ENCODE measurements around the gene PITX2.

The PITX2 gene

GRCh38 chr4:110634350-110635162 is 11.7 kb upstream of the PITX2 start:
- Histone ChIP-seq H3K4me2 (ENCODE audit: low read depth, low read length) (no peak overlapping the region), H3K79me2 (ENCODE audit: low read length) (no peaks in the 10 kb centered on the region), H3K9ac (ENCODE audit: low read length) (no peak overlapping the region), H3K27me3 (replicated peaks; ENCODE audit: insufficient read depth, low read length) (no peaks in the 10 kb centered on the region), H4K20me1 (ENCODE audit: insufficient read depth, low read length) (no peaks in the 10 kb centered on the region), H3K9me2 (replicated peaks; ENCODE audit: insufficient read depth, low read length) (no peaks in the 10 kb centered on the region), H3K36me3 (replicated peaks; ENCODE audit: insufficient read depth, low read length) (no peaks in the 10 kb centered on the region), H3K4me1 (ENCODE audit: low read length) (no peaks in the 10 kb centered on the region), H3K9me3 (replicated peaks; ENCODE audit: insufficient read depth, low read length) (no peaks in the 10 kb centered on the region), H3K4me3 (ENCODE audit: low read length) (no peak overlapping the region), H3F3A (ENCODE audit: insufficient read depth, low read length) (no peaks in the 10 kb centered on the region), H2AFZ (ENCODE audit: low read length) (no peak overlapping the region), H3K27ac (ENCODE audit: low read length) (no peak overlapping the region)
- no peak for DNase-seq
- no peak for TF ChIP-seq EZH2phosphoT487 (IDR thresholded peaks at IDR 0.05; ENCODE audit: low read length)
- TF ChIP-seq, protein P1, sequence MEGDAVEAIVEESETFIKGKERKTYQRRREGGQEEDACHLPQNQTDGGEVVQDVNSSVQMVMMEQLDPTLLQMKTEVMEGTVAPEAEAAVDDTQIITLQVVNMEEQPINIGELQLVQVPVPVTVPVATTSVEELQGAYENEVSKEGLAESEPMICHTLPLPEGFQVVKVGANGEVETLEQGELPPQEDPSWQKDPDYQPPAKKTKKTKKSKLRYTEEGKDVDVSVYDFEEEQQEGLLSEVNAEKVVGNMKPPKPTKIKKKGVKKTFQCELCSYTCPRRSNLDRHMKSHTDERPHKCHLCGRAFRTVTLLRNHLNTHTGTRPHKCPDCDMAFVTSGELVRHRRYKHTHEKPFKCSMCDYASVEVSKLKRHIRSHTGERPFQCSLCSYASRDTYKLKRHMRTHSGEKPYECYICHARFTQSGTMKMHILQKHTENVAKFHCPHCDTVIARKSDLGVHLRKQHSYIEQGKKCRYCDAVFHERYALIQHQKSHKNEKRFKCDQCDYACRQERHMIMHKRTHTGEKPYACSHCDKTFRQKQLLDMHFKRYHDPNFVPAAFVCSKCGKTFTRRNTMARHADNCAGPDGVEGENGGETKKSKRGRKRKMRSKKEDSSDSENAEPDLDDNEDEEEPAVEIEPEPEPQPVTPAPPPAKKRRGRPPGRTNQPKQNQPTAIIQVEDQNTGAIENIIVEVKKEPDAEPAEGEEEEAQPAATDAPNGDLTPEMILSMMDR (IDR thresholded peaks at IDR 0.05; ENCODE audit: low read length), result no peak

DNA sequence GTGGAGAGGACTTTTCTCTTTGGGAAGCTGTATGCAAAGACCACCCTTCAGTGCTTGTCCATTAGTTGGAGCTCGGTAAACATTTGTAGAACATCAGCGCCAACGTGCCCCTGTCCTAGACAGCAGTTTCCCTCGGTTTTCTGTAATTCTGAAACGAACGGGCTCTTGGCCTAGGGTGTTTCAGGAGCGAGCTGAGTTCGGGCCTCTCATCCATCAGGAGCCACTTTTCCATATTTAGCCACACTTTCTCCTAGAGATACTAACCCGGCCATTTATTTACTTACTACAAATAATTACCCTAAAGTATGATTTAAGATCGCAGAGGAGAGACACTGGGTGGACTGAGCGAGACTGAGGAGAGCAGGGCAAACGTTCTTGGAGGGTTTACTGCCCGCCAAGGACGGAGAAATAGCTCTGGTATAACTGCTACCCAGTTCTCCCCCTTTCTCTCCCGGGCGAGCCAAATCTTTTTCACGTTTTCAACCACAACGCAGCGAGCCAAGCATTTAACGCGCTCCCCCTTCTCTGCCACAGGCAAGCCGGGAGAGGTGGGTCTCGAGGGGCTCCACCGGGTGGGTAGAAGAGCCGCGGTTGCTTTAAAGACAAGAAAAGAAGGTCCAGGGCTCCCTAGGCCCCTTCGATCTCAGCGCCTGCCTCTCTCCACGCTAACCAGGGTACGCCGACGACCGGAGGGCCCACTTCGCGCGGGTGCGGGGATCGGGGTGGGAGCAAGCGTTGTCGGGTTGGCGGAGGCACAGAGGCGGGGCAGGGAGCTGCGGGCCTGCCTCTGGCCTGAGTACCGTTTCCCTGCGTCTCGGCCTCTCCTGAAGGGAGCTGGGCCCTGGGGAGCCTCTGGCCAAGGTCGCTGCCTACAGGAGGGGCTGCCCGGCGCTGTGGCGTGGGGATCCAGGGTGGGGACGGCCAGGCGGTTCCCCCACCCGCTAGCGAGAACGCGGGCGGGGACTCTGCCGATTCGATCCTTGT is 10.8 kb upstream of the PITX2 start:
- no peak overlapping the region for H3K9ac ChIP-seq (ENCODE audit: low read length)
- no peaks in the 10 kb centered on the region for H4K20me1 ChIP-seq (ENCODE audit: insufficient read depth, low read length)
- no peaks in the 10 kb centered on the region for H3K9me3 ChIP-seq (replicated peaks; ENCODE audit: insufficient read depth, low read length)
- no peaks in the 10 kb centered on the region for H3K36me3 ChIP-seq (replicated peaks; ENCODE audit: insufficient read depth, low read length)
- H3F3A ChIP-seq (ENCODE audit: insufficient read depth, low read length), result no peaks in the 10 kb centered on the region
- H3K4me3 ChIP-seq (ENCODE audit: low read length), result no peak overlapping the region
- no peak overlapping the region for H2AFZ ChIP-seq (ENCODE audit: low read length)
- H3K79me2 ChIP-seq (ENCODE audit: low read length), result no peaks in the 10 kb centered on the region
- no peak for DNase-seq
- no peak overlapping the region for H3K4me2 ChIP-seq (ENCODE audit: low read depth, low read length)
- H3K27ac ChIP-seq (ENCODE audit: low read length), result no peak overlapping the region
- no peaks in the 10 kb centered on the region for H3K27me3 ChIP-seq (replicated peaks; ENCODE audit: insufficient read depth, low read length)
- H3K4me1 ChIP-seq (ENCODE audit: low read length), result no peaks in the 10 kb centered on the region
- no peaks in the 10 kb centered on the region for H3K9me2 ChIP-seq (replicated peaks; ENCODE audit: insufficient read depth, low read length)
- TF ChIP-seq, protein P1 (IDR thresholded peaks at IDR 0.05; ENCODE audit: low read length), result no peak
- TF ChIP-seq EZH2 (optimal IDR thresholded peaks at IDR 0.05; ENCODE audit: low read depth, low read length) (no peak), EZH2phosphoT487 (IDR thresholded peaks at IDR 0.05; ENCODE audit: low read length) (no peak)

- no peaks in the 10 kb centered on the region for H3K4me1 ChIP-seq (ENCODE audit: low read length)
- H3K9ac ChIP-seq (ENCODE audit: low read length), result no peak overlapping the region
- H2AFZ ChIP-seq (ENCODE audit: low read length), result no peak overlapping the region
- no peak overlapping the region for H3K27ac ChIP-seq (ENCODE audit: low read length)
- H3K9me2 ChIP-seq (replicated peaks; ENCODE audit: insufficient read depth, low read length), result no peaks in the 10 kb centered on the region
- H3F3A ChIP-seq (ENCODE audit: insufficient read depth, low read length), result no peaks in the 10 kb centered on the region
- no peak for DNase-seq
- no peak overlapping the region for H3K4me2 ChIP-seq (ENCODE audit: low read depth, low read length)
- H3K9me3 ChIP-seq (replicated peaks; ENCODE audit: insufficient read depth, low read length), result no peaks in the 10 kb centered on the region
- no peaks in the 10 kb centered on the region for H4K20me1 ChIP-seq (ENCODE audit: insufficient read depth, low read length)
- H3K27me3 ChIP-seq (replicated peaks; ENCODE audit: insufficient read depth, low read length), result no peaks in the 10 kb centered on the region
- TF ChIP-seq, protein P1 (IDR thresholded peaks at IDR 0.05; ENCODE audit: low read length), result no peak
- TF ChIP-seq EZH2 (optimal IDR thresholded peaks at IDR 0.05; ENCODE audit: low read depth, low read length) (no peak), EZH2phosphoT487 (IDR thresholded peaks at IDR 0.05; ENCODE audit: low read length) (no peak)
- H3K79me2 ChIP-seq (ENCODE audit: low read length), result no peaks in the 10 kb centered on the region
- no peak overlapping the region for H3K4me3 ChIP-seq (ENCODE audit: low read length)
- H3K36me3 ChIP-seq (replicated peaks; ENCODE audit: insufficient read depth, low read length), result no peaks in the 10 kb centered on the region
Observed at GRCh38 chr4:110632506-110633357, 9.9 kb upstream of the PITX2 start.
